HepG2 (cell line): Measurements from ENCODE around the gene HERPUD2. TPM values are rescaled to one million over a fixed set of nuclear protein-coding genes. Genes with fewer than 3 reads are reported as not detected.

Source experiments
- CENPBD1 ChIP-seq: sonication (generic); formaldehyde crosslinking; IDR thresholded peaks from 2 replicates; pipeline ENCODE4 v1.8.0; 2022; ENCODE audit warnings: missing genetic modification reagents, low read depth, mild to moderate bottlenecking, borderline replicate concordance
- ESRRA ChIP-seq: sonication (generic); formaldehyde crosslinking; IDR thresholded peaks from 2 replicates; pipeline ENCODE4 v1.5.1; 2020; ENCODE audit warnings: mild to moderate bottlenecking, low read depth, missing genetic modification reagents
- HES4 ChIP-seq: sonication (generic); formaldehyde crosslinking; IDR thresholded peaks from 2 replicates; pipeline ENCODE4 v1.9.0; 2021; ENCODE audit warnings: mild to moderate bottlenecking, missing genetic modification reagents, borderline replicate concordance
- IRX3 ChIP-seq: sonication (generic); formaldehyde crosslinking; IDR thresholded peaks from 2 replicates; pipeline ENCODE4 v1.8.1; 2023; ENCODE audit warnings: mild to moderate bottlenecking, low read depth, missing genetic modification reagents, borderline replicate concordance
- NRL ChIP-seq: sonication (generic); formaldehyde crosslinking; IDR thresholded peaks from 2 replicates; pipeline ENCODE4 v1.5.0; 2020; ENCODE audit warnings: missing genetic modification reagents, mild to moderate bottlenecking, moderate library complexity, borderline replicate concordance
- TOPORS ChIP-seq: sonication (generic); formaldehyde crosslinking; IDR thresholded peaks from 2 replicates; pipeline ENCODE4 v1.8.0; 2023; ENCODE audit warnings: mild to moderate bottlenecking, missing genetic modification reagents
- ZBTB4 ChIP-seq: sonication (generic); formaldehyde crosslinking; IDR thresholded peaks from 2 replicates; pipeline ENCODE4 v1.4.0; 2020; ENCODE audit warnings: missing genetic modification reagents, mild to moderate bottlenecking, borderline replicate concordance
- ZFP36L1 ChIP-seq: sonication (generic); formaldehyde crosslinking; IDR thresholded peaks from 2 replicates; pipeline ENCODE4 v1.8.0; 2022; ENCODE audit warnings: mild to moderate bottlenecking, missing genetic modification reagents, moderate library complexity
- ZNF235 ChIP-seq: sonication (generic); formaldehyde crosslinking; IDR thresholded peaks from 2 replicates; pipeline ENCODE4 v1.8.1; 2023; ENCODE audit warnings: mild to moderate bottlenecking, missing genetic modification reagents, borderline replicate concordance
- ZNF317 ChIP-seq: sonication (generic); formaldehyde crosslinking; IDR thresholded peaks from 2 replicates; pipeline ENCODE4 v1.5.0; 2020; ENCODE audit warnings: mild to moderate bottlenecking, missing genetic modification reagents
- ZNF34 ChIP-seq: sonication (generic); formaldehyde crosslinking; IDR thresholded peaks from 2 replicates; pipeline ENCODE4 v1.4.0; 2020; ENCODE audit warnings: mild to moderate bottlenecking, missing genetic modification reagents, borderline replicate concordance
- polyA plus RNA-seq, 8 experiments: library from polyadenylated mRNA; depleted of rRNA in 3 of 8; stranded (reverse) in 7 of 8; unstranded in 1 of 8; fragments of >200 nt; fragmentation: Illumina TruSeq in 4 of 8; extraction: Trizol in 4 of 8; gene quantifications; 2 replicates each; pipeline versions ENCODE4 v1.2.1 to v1.2.3, GENCODE V29; 2011 to 2016; ENCODE audit warnings: low read depth in 4 of 8, missing spikeins in 1 of 8, mixed read lengths in 1 of 8; ENCODE audit not compliant: insufficient read depth in 1 of 8
- total RNA-seq, 5 experiments: library from RNA; depleted of rRNA; stranded (reverse); fragments of >200 nt; fragmentation: Illumina TruSeq; extraction: Trizol; gene quantifications; 2 replicates each; pipeline ENCODE4 v1.2.3, GENCODE V29; 2016; ENCODE audit warnings: low read depth in 1 of 5
- TF ChIP-seq, protein P1 (sequence below): sonication (generic); formaldehyde crosslinking; IDR thresholded peaks from 2 replicates; pipeline ENCODE4 v1.4.0; 2020; ENCODE audit warnings: missing genetic modification reagents, borderline replicate concordance
- TF ChIP-seq, protein P2 (sequence below), 2 experiments: sonication (generic) in 1 of 2; formaldehyde crosslinking in 1 of 2; IDR thresholded peaks; 2 replicates each; pipeline versions ENCODE4 v1.5.1 to v1.6.1; 2011 to 2020; ENCODE audit warnings: borderline replicate concordance in 1 of 2, low read depth in 1 of 2, low read length in 1 of 2, mild to moderate bottlenecking in 1 of 2, missing genetic modification reagents in 1 of 2, moderate library complexity in 1 of 2
- TF ChIP-seq, protein P3 (sequence below): IDR thresholded peaks from 2 replicates; pipeline ENCODE4 v1.6.1; 2012; ENCODE audit warnings: inconsistent platforms
- TF ChIP-seq, protein P4 (sequence below): sonication (generic); formaldehyde crosslinking; IDR thresholded peaks from 2 replicates; pipeline ENCODE4 v1.8.1; 2023; ENCODE audit warnings: missing genetic modification reagents, mild to moderate bottlenecking, borderline replicate concordance
- TF ChIP-seq, protein P5 (sequence below): sonication (generic); formaldehyde crosslinking; conservative IDR thresholded peaks from 2 replicates; pipeline ENCODE4 v1.8.0; 2022; ENCODE audit warnings: low read depth, missing genetic modification reagents

HERPUD2 gene
- total and polyA plus RNA-seq, 2 of the 13 experiments (the other 11 are each of a cell fraction or from before 2014, with no cell fraction given), result 10.7 to 38.6 TPM

DNA sequence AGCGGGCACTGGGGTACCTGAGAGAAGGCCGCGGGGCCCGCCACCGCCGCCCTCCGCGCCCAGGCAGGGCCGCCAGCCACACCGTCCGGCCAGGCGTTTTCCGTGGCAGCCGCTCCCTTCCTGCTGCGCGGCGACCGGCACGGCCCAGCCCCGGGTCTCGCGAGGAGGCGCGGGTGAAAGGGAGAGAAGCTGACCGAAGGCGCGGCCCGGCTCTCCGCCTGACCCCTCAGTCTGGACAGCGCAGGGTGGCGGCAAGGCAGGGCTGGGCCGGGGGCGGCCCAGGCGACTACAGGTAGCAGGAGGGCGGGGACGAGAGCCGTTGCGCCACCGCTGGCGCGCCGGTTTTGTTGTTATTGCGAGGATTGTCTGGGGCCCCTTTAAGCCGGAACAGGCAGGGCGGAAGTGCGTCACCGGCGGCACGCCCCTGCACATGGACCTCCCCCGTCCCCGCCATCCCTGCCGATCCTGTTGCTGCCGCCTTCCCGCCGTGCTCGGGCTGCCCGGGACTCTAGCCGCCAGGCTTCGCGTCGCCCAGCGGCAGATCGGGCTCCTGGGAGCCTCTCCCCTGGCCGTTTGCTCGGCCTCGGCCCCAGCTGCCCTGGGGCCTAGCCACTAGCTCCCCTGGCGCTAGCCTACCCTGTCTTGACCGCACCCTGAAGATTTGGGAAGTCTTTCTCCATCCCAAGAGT is at the start of gene HERPUD2 (continued):
- TF ChIP-seq, protein P1, sequence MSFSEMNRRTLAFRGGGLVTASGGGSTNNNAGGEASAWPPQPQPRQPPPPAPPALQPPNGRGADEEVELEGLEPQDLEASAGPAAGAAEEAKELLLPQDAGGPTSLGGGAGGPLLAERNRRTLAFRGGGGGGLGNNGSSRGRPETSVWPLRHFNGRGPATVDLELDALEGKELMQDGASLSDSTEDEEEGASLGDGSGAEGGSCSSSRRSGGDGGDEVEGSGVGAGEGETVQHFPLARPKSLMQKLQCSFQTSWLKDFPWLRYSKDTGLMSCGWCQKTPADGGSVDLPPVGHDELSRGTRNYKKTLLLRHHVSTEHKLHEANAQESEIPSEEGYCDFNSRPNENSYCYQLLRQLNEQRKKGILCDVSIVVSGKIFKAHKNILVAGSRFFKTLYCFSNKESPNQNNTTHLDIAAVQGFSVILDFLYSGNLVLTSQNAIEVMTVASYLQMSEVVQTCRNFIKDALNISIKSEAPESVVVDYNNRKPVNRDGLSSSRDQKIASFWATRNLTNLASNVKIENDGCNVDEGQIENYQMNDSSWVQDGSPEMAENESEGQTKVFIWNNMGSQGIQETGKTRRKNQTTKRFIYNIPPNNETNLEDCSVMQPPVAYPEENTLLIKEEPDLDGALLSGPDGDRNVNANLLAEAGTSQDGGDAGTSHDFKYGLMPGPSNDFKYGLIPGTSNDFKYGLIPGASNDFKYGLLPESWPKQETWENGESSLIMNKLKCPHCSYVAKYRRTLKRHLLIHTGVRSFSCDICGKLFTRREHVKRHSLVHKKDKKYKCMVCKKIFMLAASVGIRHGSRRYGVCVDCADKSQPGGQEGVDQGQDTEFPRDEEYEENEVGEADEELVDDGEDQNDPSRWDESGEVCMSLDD (CRISPR knock-in tag), result no peak
- TF ChIP-seq, protein P2, sequence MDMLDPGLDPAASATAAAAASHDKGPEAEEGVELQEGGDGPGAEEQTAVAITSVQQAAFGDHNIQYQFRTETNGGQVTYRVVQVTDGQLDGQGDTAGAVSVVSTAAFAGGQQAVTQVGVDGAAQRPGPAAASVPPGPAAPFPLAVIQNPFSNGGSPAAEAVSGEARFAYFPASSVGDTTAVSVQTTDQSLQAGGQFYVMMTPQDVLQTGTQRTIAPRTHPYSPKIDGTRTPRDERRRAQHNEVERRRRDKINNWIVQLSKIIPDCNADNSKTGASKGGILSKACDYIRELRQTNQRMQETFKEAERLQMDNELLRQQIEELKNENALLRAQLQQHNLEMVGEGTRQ (IDR thresholded peaks at IDR 0.05; ENCODE audit: low read depth, low read length), result no peak
- TF ChIP-seq, protein P2 (CRISPR knock-in tag; IDR thresholded peaks at IDR 0.05; ENCODE audit: borderline replicate concordance), result no peak
- TF ChIP-seq, protein P3, sequence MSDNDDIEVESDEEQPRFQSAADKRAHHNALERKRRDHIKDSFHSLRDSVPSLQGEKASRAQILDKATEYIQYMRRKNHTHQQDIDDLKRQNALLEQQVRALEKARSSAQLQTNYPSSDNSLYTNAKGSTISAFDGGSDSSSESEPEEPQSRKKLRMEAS, result peak; percentile 90
- TF ChIP-seq ESRRA (CRISPR knock-in tag) (no peak; the same call in 1 of the 2 replicates), IRX3 (CRISPR knock-in tag) (0 out of 2 replicates have a peak, but pooled peaks have one; percentile 18), TOPORS (CRISPR knock-in tag) (peak; percentile 64; the same call in 1 of the 2 replicates), HES4 (peak; percentile 81), ZNF34 (CRISPR knock-in tag) (peak; percentile 86; the same call in 1 of the 2 replicates), ZBTB4 (CRISPR knock-in tag) (no peak), ZNF235 (CRISPR knock-in tag) (no peak), ZNF317 (CRISPR knock-in tag) (no peak), CENPBD1 (no peak), NRL (CRISPR knock-in tag) (no peak; the same call in 1 of the 2 replicates), ZFP36L1 (CRISPR knock-in tag) (peak; percentile 15; the same call in 1 of the 2 replicates)
- TF ChIP-seq, protein P4, sequence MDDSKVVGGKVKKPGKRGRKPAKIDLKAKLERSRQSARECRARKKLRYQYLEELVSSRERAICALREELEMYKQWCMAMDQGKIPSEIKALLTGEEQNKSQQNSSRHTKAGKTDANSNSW (CRISPR knock-in tag), result no peak; the same call in 1 of the 2 replicates
- TF ChIP-seq, protein P5, sequence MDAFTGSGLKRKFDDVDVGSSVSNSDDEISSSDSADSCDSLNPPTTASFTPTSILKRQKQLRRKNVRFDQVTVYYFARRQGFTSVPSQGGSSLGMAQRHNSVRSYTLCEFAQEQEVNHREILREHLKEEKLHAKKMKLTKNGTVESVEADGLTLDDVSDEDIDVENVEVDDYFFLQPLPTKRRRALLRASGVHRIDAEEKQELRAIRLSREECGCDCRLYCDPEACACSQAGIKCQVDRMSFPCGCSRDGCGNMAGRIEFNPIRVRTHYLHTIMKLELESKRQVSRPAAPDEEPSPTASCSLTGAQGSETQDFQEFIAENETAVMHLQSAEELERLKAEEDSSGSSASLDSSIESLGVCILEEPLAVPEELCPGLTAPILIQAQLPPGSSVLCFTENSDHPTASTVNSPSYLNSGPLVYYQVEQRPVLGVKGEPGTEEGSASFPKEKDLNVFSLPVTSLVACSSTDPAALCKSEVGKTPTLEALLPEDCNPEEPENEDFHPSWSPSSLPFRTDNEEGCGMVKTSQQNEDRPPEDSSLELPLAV, result no peak
